Activated CD4-positive, alpha-beta T cell treated with anti-CD3 and anti-CD28 coated beads, Interleukin-2, amount 10 ng/mL, durations not matched to agents 7 days and 5 days (primary cell): Measurements from ENCODE around the gene GSTM4. TPM values are rescaled to one million over a fixed set of nuclear protein-coding genes. Genes with fewer than 3 reads are reported as not detected.
A peak's percentile ranks its signal among the peaks of the same experiment; 100 is the strongest.

ENCODE experiments used
- CTCF ChIA-PET: fragments of 350-600 bp; sonication (Branson Sonifier 250); formaldehyde crosslinking; loops from one replicate; lab custom pipeline; 2021; ENCODE audit warnings: antibody characterized with exemption; lab: Charles Lee
- POLR2A ChIA-PET: fragments of 350-600 bp; sonication (Branson Sonifier 250); formaldehyde crosslinking; loops from one replicate; lab custom pipeline; 2021; ENCODE audit warnings: antibody characterized with exemption; lab: Charles Lee
- DNase-seq: peaks from one replicate; pipeline ENCODE4 v3.0.0-alpha.2; 2020
- H3K27ac Mint-ChIP-seq: one replicate; pipeline ENCODE4 v1.8.0; 2021; ENCODE audit warnings: mild to moderate bottlenecking, moderate library complexity, mixed read lengths
- H3K27me3 Mint-ChIP-seq: one replicate; pipeline ENCODE4 v1.8.0; 2021; ENCODE audit warnings: mixed read lengths
- H3K36me3 Mint-ChIP-seq: one replicate; pipeline ENCODE4 v1.8.0; 2021; ENCODE audit warnings: low read depth, mixed read lengths
- H3K4me1 Mint-ChIP-seq: one replicate; pipeline ENCODE4 v1.8.0; 2021; ENCODE audit warnings: mixed read lengths
- H3K4me3 Mint-ChIP-seq: one replicate; pipeline ENCODE4 v1.8.0; 2021; ENCODE audit warnings: mild to moderate bottlenecking, moderate library complexity, mixed read lengths
- H3K9me3 Mint-ChIP-seq: one replicate; pipeline ENCODE4 v1.8.0; 2021; ENCODE audit warnings: mixed read lengths
- total RNA-seq, 2 experiments: library from RNA; stranded (reverse); gene quantifications; one replicate each; pipeline ENCODE4 v1.2.3, GENCODE V29; 2021

GSTM4 gene
- total RNA-seq, 2 experiments from 2014 or later, result 34.3 to 36.3 TPM

GRCh38 chr1:109627692-109628399 is 28.1 kb upstream of the GSTM4 start:
- Mint-ChIP-seq H3K27ac (no peak overlapping the region), H3K36me3 (peaks cover 40% of the 10 kb centered on the region), H3K4me1 (peaks cover 29% of the 10 kb centered on the region), H3K4me3 (no peak overlapping the region), H3K9me3 (no peaks in the 10 kb centered on the region), H3K27me3 (no peaks in the 10 kb centered on the region)
- ChIA-PET POLR2A (no interaction called here), CTCF (interaction anchor here (1.5 to 10.3 kb wide), 4 partner anchors 11 to 82 kb away, joined by 3 to 67 read pairs (median 19); no protein-coding TSS in a partner anchor)
- peak; percentile 5 for DNase-seq

GRCh38 chr1:109628540-109629321 is 27.2 kb upstream of the GSTM4 start:
- ChIA-PET CTCF (interaction anchor here (0.6 to 10.3 kb wide), 10 partner anchors 10 to 1046 kb away, joined by 3 to 67 read pairs (median 4); partner anchors contain the start of genes EPS8L3 and GNAI3), POLR2A (no interaction called here)
- H3K27me3 Mint-ChIP-seq, result no peaks in the 10 kb centered on the region
- H3K4me3 Mint-ChIP-seq, result no peak overlapping the region
- H3K36me3 Mint-ChIP-seq, result peaks cover 40% of the 10 kb centered on the region
- peak overlapping the region; percentile 62 for H3K27ac Mint-ChIP-seq
- no peaks in the 10 kb centered on the region for H3K9me3 Mint-ChIP-seq
- peak; percentile 4 for DNase-seq
- peaks cover 20% of the 10 kb centered on the region for H3K4me1 Mint-ChIP-seq

GRCh38 chr1:109629372-109630030 is 26.4 kb upstream of the GSTM4 start:
- CTCF ChIA-PET, result interaction anchor here (0.7 to 10.3 kb wide), 9 partner anchors 9 to 134 kb away, joined by 3 to 67 read pairs (median 5); partner anchors contain the start of genes EPS8L3 and GNAI3
- Mint-ChIP-seq H3K36me3 (peaks cover 40% of the 10 kb centered on the region), H3K9me3 (no peaks in the 10 kb centered on the region), H3K4me1 (peaks cover 17% of the 10 kb centered on the region), H3K4me3 (no peak overlapping the region), H3K27me3 (no peaks in the 10 kb centered on the region), H3K27ac (peak overlapping the region; percentile 62)
- peak; percentile 3 for DNase-seq
- POLR2A ChIA-PET, result no interaction called here

GRCh38 chr1:109630081-109630897 is 25.6 kb upstream of the GSTM4 start:
- Mint-ChIP-seq H3K27ac (no peak overlapping the region), H3K4me1 (peaks cover 19% of the 10 kb centered on the region), H3K27me3 (no peaks in the 10 kb centered on the region), H3K36me3 (peaks cover 40% of the 10 kb centered on the region), H3K9me3 (no peaks in the 10 kb centered on the region), H3K4me3 (no peak overlapping the region)
- ChIA-PET CTCF (interaction anchor here (0.7 to 10.3 kb wide), 7 partner anchors 9 to 98 kb away, joined by 3 to 67 read pairs (median 6); partner anchors contain the start of genes GNAI3 and GNAT2), POLR2A (no interaction called here)
- peak; percentile 41 for DNase-seq

- Mint-ChIP-seq H3K4me1 (peaks cover 15% of the 10 kb centered on the region), H3K27ac (no peak overlapping the region), H3K27me3 (no peaks in the 10 kb centered on the region), H3K9me3 (no peaks in the 10 kb centered on the region), H3K36me3 (peaks cover 37% of the 10 kb centered on the region), H3K4me3 (no peak overlapping the region)
- no peak for DNase-seq
- ChIA-PET POLR2A (no interaction called here), CTCF (interaction anchor here (1.4 to 10.3 kb wide), 4 partner anchors 8 to 85 kb away, joined by 3 to 67 read pairs (median 26); partner anchors contain the start of genes GNAI3 and GNAT2)
These were observed 24.9 kb upstream of the GSTM4 start for GRCh38 chr1:109630898-109631512.

- Mint-ChIP-seq H3K27me3 (no peaks in the 10 kb centered on the region), H3K27ac (no peak overlapping the region), H3K4me3 (no peak overlapping the region), H3K4me1 (peaks cover 14% of the 10 kb centered on the region), H3K36me3 (peaks cover 32% of the 10 kb centered on the region), H3K9me3 (no peaks in the 10 kb centered on the region)
- ChIA-PET CTCF (interaction anchor here (1.4 to 10.3 kb wide), 4 partner anchors 7 to 86 kb away, joined by 3 to 67 read pairs (median 26); partner anchors contain the start of genes GNAI3 and GNAT2), POLR2A (no interaction called here)
- DNase-seq, result peak; percentile 4
These were observed 24.1 kb upstream of the GSTM4 start for GRCh38 chr1:109631513-109632505.

GRCh38 chr1:109632671-109633346 is 23.1 kb upstream of the GSTM4 start:
- Mint-ChIP-seq H3K9me3 (no peaks in the 10 kb centered on the region), H3K27ac (peak overlapping the region; percentile 57), H3K36me3 (peaks cover 27% of the 10 kb centered on the region), H3K27me3 (no peaks in the 10 kb centered on the region), H3K4me1 (peaks cover 14% of the 10 kb centered on the region), H3K4me3 (no peak overlapping the region)
- POLR2A ChIA-PET, result no interaction called here
- CTCF ChIA-PET, result interaction anchor here (0.7 to 10.3 kb wide), 6 partner anchors 6 to 351 kb away, joined by 3 to 67 read pairs (median 4); partner anchors contain the start of gene AHCYL1
- peak; percentile 3 for DNase-seq

GRCh38 chr1:109634292-109634691 is 21.6 kb upstream of the GSTM4 start:
- Mint-ChIP-seq H3K4me1 (peaks cover 14% of the 10 kb centered on the region), H3K27ac (no peak overlapping the region), H3K27me3 (no peaks in the 10 kb centered on the region), H3K4me3 (no peak overlapping the region), H3K36me3 (peaks cover 22% of the 10 kb centered on the region), H3K9me3 (no peaks in the 10 kb centered on the region)
- peak; percentile 4 for DNase-seq
- ChIA-PET POLR2A (no interaction called here), CTCF (interaction anchor here (0.6 to 6.7 kb wide), 3 partner anchors 88 to 372 kb away, joined by 4 to 35 read pairs (median 5); partner anchors contain the start of gene AHCYL1)

GRCh38 chr1:109634771-109635750 is 20.8 kb upstream of the GSTM4 start:
- Mint-ChIP-seq H3K4me1 (peaks cover 16% of the 10 kb centered on the region), H3K4me3 (no peak overlapping the region), H3K9me3 (no peaks in the 10 kb centered on the region), H3K36me3 (peaks cover 15% of the 10 kb centered on the region), H3K27me3 (no peaks in the 10 kb centered on the region), H3K27ac (no peak overlapping the region)
- DNase-seq, result peak; percentile 31
- POLR2A ChIA-PET, result no interaction called here
- CTCF ChIA-PET, result interaction anchor here (1.0 to 7.1 kb wide), 8 partner anchors 10 to 350 kb away, joined by 3 to 112 read pairs (median 8); partner anchors contain the start of gene AHCYL1
